Tibial nerve (tissue), 4 donors: ENCODE results near the gene DTL.

Source experiments
- EP300 ChIP-seq, 2 donors: sonication (generic); formaldehyde crosslinking; IDR thresholded peaks; one replicate each; pipeline ENCODE4 v1.6.1; 2017; ENCODE audit warnings: antibody characterized with exemption in 2 of 2, mild to moderate bottlenecking in 1 of 2
- POLR2A ChIP-seq, 2 donors: fragments of 450-650 bp; IDR thresholded peaks; one replicate each; pipeline ENCODE4 v1.6.1; 2017; ENCODE audit warnings: antibody characterized with exemption in 2 of 2, mild to moderate bottlenecking in 2 of 2, moderate library complexity in 2 of 2
- TF ChIP-seq, protein P1 (sequence below), 5 experiments: fragments of 200-600 bp in 3 of 5; fragments of 450-650 bp in 2 of 5; sonication (generic) in 3 of 5; IDR thresholded peaks; one replicate each; pipeline ENCODE4 v1.5.1; 2016 to 2019; ENCODE audit warnings: antibody characterized with exemption in 5 of 5, mild to moderate bottlenecking in 3 of 5, moderate library complexity in 2 of 5

DNA sequence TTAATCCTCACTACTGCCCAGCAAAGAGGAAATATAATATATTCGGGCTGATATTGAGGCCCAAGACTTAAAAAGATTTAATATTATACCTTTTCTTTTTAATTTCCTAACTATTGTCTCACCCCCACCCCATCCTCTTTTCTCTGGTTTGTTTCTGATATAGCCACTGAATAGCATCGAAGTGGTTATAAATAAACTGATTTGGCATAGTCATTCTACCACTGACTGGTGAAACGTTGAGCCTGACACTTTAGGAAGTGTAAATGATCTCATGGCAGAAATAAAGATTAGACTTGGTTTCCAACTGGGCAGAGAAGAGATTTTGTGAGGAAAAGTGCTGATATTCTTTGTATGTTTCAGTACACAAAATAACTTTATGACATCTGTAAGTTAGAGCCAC lies 39.3 kb downstream of the DTL start:
- TF ChIP-seq, protein P1, sequence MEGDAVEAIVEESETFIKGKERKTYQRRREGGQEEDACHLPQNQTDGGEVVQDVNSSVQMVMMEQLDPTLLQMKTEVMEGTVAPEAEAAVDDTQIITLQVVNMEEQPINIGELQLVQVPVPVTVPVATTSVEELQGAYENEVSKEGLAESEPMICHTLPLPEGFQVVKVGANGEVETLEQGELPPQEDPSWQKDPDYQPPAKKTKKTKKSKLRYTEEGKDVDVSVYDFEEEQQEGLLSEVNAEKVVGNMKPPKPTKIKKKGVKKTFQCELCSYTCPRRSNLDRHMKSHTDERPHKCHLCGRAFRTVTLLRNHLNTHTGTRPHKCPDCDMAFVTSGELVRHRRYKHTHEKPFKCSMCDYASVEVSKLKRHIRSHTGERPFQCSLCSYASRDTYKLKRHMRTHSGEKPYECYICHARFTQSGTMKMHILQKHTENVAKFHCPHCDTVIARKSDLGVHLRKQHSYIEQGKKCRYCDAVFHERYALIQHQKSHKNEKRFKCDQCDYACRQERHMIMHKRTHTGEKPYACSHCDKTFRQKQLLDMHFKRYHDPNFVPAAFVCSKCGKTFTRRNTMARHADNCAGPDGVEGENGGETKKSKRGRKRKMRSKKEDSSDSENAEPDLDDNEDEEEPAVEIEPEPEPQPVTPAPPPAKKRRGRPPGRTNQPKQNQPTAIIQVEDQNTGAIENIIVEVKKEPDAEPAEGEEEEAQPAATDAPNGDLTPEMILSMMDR (IDR thresholded peaks at IDR 0.05), result no peak
- TF ChIP-seq POLR2A (IDR thresholded peaks at IDR 0.05) (no peak), EP300 (IDR thresholded peaks at IDR 0.05) (no peak)
